OCI-LY1 (cell line): ENCODE measurements around the gene CPM.

Experiments
- CTCF ChIP-seq: fragments of 200-600 bp; sonication (generic), shearing (Covaris generic); IDR thresholded peaks from 2 replicates; pipeline ENCODE4 v1.5.1; 2017; ENCODE audit warnings: mild to moderate bottlenecking, antibody characterized with exemption, low read length, moderate library complexity, mixed read lengths
- EZH2 ChIP-seq: fragments of 200-600 bp; sonication (generic), shearing (Covaris generic); IDR thresholded peaks from 2 replicates; pipeline ENCODE4 v1.8.0; 2017; ENCODE audit warnings: borderline replicate concordance, mixed run types, mild to moderate bottlenecking, antibody characterized with exemption, low read length, moderate library complexity, mixed read lengths

DNA sequence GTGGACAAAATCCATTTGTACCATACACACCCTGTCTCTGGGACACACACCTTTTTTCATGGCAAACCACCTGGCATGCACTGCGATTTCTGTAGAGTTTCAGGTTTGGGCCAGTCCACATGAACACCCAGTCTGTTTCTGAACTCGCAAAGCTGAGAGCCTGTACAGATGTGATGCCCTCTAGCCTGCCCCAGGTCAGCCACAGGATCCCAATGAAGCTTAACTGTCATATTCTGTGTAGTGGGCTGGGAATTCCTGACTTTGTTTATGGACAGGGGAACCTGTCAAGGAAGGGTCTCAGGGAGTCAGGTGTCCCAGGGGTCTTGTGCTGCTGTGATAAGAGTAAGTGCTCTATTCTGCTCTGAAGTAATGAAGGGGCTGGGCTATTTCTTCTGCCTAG lies 39.8 kb downstream of the CPM start:
- TF ChIP-seq CTCF (no peak), EZH2 (no peak)
